RWPE2 (cell line): ENCODE results near the gene ZNF496.

Experiments
- ATAC-seq: fragments of 200-7000 bp; cut with Tn5 transposase; 3 replicates; pipeline ENCODE4 v1.9.1; 2021; ENCODE audit warnings: low read depth
- DNase-seq: peaks from one replicate; pipeline ENCODE4 v3.0.0-alpha.2; 2020; ENCODE audit warnings: low spot score
- H3K27ac ChIP-seq: fragments of 450-650 bp; 2 replicates; pipeline ENCODE4 v1.5.1; 2017; ENCODE audit warnings: mild to moderate bottlenecking; ENCODE audit not compliant: poor library complexity, severe bottlenecking
- H3K27me3 ChIP-seq: fragments of 250-450 bp; sonication (Bioruptor Pico); 2 replicates; pipeline ENCODE4 v1.5.1; 2021; ENCODE audit warnings: mild to moderate bottlenecking, moderate library complexity; ENCODE audit not compliant: insufficient read depth, poor library complexity, severe bottlenecking
- H3K36me3 ChIP-seq: fragments of 250-450 bp; sonication (Bioruptor Pico); 2 replicates; pipeline ENCODE4 v1.5.1; 2020; ENCODE audit warnings: low read depth, mild to moderate bottlenecking, moderate library complexity
- H3K4me1 ChIP-seq: fragments of 250-450 bp; sonication (Bioruptor Pico); 2 replicates; pipeline ENCODE4 v1.5.1; 2021; ENCODE audit warnings: mild to moderate bottlenecking, moderate library complexity; ENCODE audit not compliant: insufficient read depth, poor library complexity, severe bottlenecking
- H3K4me3 ChIP-seq: fragments of 250-450 bp; sonication (Bioruptor Pico); 2 replicates; pipeline ENCODE4 v1.5.1; 2021; ENCODE audit warnings: mild to moderate bottlenecking, moderate library complexity; ENCODE audit not compliant: severe bottlenecking
- H3K9me3 ChIP-seq: fragments of 250-450 bp; sonication (Bioruptor Pico); 2 replicates; pipeline ENCODE4 v1.5.1; 2021; ENCODE audit warnings: mild to moderate bottlenecking, moderate library complexity; ENCODE audit not compliant: severe bottlenecking
- TF ChIP-seq, protein P1 (sequence below): fragments of 450-650 bp; IDR thresholded peaks from one replicate; pipeline ENCODE4 v1.5.1; 2017; ENCODE audit warnings: mild to moderate bottlenecking, moderate library complexity; ENCODE audit not compliant: poor library complexity, severe bottlenecking

ZNF496 gene

DNA sequence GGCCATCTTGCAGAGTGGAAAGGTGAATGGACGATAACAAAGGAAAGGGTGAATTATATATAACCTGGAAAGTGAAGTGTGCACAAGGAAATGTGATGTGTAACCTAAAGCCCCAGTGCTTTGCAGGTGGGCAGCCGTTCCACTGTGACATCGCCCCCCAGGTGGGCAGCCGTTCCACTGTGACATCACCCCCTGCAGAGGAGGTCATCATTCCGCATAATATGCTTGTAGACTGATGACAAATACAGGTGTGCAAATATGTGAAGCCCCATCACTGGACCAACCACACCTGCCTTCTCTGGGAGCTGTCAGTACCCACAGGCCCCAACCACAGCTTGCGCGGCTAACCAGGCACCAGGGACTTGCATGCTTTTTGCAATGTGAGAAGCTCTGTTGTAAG, 4.7 kb upstream of the ZNF496 start:
- no peaks in the 10 kb centered on the region for H3K9me3 ChIP-seq
- TF ChIP-seq, protein P1, sequence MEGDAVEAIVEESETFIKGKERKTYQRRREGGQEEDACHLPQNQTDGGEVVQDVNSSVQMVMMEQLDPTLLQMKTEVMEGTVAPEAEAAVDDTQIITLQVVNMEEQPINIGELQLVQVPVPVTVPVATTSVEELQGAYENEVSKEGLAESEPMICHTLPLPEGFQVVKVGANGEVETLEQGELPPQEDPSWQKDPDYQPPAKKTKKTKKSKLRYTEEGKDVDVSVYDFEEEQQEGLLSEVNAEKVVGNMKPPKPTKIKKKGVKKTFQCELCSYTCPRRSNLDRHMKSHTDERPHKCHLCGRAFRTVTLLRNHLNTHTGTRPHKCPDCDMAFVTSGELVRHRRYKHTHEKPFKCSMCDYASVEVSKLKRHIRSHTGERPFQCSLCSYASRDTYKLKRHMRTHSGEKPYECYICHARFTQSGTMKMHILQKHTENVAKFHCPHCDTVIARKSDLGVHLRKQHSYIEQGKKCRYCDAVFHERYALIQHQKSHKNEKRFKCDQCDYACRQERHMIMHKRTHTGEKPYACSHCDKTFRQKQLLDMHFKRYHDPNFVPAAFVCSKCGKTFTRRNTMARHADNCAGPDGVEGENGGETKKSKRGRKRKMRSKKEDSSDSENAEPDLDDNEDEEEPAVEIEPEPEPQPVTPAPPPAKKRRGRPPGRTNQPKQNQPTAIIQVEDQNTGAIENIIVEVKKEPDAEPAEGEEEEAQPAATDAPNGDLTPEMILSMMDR = no peak
- H3K36me3 ChIP-seq = peaks cover 16% of the 10 kb centered on the region
- H3K4me3 ChIP-seq = no peak overlapping the region
- no peaks in the 10 kb centered on the region for H3K27me3 ChIP-seq
- ATAC-seq (no peak), DNase-seq (no peak)
- no peaks in the 10 kb centered on the region for H3K4me1 ChIP-seq
- no peak overlapping the region for H3K27ac ChIP-seq

DNA sequence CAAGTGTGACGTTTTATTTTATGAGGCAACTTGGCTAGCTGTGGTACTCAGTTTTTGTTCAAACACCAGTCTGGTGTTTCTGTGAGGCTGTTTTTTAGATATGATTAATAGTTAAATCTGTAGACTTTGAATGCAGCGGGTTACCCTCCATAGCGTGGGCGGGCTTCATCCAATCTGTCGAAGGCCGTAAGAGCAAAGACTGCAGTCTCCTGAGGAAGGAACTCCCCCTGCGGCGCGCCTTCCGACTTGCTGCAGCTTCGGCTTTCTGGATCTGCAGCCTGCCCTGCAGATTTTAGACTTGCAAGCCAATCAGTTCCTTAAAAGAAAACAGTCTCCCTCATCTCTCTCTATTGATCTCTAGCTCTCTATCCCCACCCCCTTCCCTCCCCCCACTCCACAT, 4.2 kb upstream of the ZNF496 start:
- no peak overlapping the region for H3K27ac ChIP-seq
- H3K36me3 ChIP-seq = peaks cover 16% of the 10 kb centered on the region
- no peak for DNase-seq
- ATAC-seq = no peak
- H3K9me3 ChIP-seq = no peaks in the 10 kb centered on the region
- no peaks in the 10 kb centered on the region for H3K4me1 ChIP-seq
- no peaks in the 10 kb centered on the region for H3K27me3 ChIP-seq
- TF ChIP-seq, protein P1 = no peak
- no peak overlapping the region for H3K4me3 ChIP-seq

DNA sequence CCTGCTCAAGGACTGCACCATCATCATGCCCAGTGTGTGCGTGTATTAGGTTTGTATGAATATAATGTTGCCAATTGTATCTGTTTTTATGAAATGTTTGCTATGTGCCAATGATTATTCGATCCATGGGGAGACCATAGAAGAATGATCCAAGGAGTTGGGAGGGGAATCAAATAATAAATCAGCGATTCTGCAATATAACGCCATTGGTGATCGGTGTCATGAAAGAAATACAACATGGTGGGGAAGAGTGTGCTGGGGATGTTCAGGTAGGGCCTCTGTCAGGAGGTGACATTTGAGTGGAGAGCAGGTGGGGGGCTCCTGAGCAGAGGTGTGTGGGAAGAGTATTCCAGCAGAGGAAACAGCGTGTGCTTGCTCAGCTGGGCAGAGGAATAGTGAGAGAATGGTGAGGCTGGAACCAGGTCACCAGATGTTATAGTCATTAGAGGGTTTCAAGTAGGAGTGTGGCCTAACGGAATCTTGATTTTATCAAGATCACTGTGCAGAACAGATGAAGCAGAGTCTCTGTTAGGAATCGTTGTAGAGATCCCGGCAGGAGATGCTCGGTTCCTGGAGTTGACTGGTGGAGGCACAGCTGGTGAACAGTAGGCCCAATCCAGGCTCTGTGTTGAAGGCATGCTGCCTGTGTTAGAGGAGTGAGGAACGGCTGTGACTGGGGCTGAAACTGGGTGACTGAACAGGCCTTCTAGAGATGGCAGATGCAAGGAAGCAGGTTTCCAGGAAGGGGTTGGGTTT, 2.9 kb upstream of the ZNF496 start:
- no peaks in the 10 kb centered on the region for H3K9me3 ChIP-seq
- H3K27ac ChIP-seq = no peak overlapping the region
- no peak for ATAC-seq
- no peak overlapping the region for H3K4me3 ChIP-seq
- H3K4me1 ChIP-seq = no peaks in the 10 kb centered on the region
- TF ChIP-seq, protein P1 = no peak
- no peaks in the 10 kb centered on the region for H3K27me3 ChIP-seq
- peaks cover 26% of the 10 kb centered on the region for H3K36me3 ChIP-seq
- DNase-seq = no peak

DNA sequence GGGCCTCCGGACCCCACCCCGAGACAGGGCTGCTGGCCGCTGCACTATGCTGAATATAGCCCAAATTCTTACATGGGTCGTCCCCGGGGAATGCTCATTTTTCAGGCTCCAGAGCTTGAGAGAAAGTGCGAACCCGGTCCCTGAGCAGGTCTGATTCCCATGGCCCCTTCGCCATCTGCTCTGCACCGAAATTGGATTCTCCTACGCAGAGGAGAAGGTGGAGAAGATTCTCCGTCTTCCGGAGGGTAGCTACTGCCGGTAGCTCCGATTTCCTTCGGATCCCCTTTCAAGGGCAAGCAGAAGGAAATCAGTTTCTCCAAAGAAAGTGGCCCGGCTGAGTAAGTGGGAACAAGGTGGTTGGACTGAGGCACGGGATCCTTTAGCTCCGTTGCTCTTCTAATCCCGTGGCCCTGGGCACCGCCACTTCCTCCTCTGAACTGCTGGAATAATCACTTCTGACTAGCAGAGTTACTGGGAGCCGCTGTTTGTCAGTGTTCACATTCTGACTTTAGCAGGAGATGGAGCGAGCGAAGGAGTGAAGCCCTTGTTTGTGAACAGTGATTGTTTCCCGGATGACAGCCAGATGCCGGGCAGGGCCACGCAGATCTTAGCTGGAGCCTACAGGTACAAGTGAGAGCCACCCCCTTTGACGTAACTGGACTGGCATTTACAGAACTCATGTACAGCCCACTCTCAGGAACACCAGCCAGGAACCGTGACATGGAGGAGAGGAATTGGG, 1.1 kb upstream of the ZNF496 start:
- Histone ChIP-seq H3K36me3 (peaks cover 43% of the 10 kb centered on the region), H3K9me3 (no peaks in the 10 kb centered on the region), H3K4me3 (peak overlapping the region; percentile 75), H3K4me1 (no peaks in the 10 kb centered on the region), H3K27ac (peak overlapping the region; percentile 64), H3K27me3 (no peaks in the 10 kb centered on the region)
- TF ChIP-seq, protein P1 = no peak
- DNase-seq = no peak
- ATAC-seq = peak; percentile 11; the same call in 2 of the 3 replicates

DNA sequence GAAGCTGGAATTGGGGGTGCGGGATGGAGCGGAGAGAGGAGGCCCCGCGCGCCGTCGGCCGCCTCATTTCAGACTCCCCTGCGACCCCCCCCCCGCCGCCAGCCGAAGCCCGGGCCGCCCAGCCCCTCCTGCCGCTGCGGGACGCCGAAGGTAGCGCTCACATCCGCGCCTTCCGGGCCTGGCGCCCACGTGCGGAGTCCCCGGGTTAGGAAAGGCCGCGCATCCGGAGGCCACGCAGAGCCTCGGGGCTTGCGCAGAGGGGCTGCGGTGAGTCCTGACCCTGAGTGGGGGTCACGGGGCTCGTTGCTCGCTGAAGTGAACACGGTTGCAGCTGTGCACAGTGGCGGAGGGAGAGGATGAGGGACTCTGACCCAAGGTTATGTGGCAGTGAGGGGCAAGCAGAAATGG, 552 bp upstream of the ZNF496 start:
- TF ChIP-seq, protein P1 = no peak
- no peaks in the 10 kb centered on the region for H3K4me1 ChIP-seq
- peak; percentile 37 for ATAC-seq
- H3K9me3 ChIP-seq = no peaks in the 10 kb centered on the region
- no peaks in the 10 kb centered on the region for H3K27me3 ChIP-seq
- peak overlapping the region; percentile 64 for H3K27ac ChIP-seq
- H3K4me3 ChIP-seq = peak overlapping the region; percentile 75
- DNase-seq = no peak
- H3K36me3 ChIP-seq = peaks cover 49% of the 10 kb centered on the region
